SKM-1 treated with dmso at 0.1 percent for 144 hours (cell line): Measurements from ENCODE around the gene CCBE1.

Experiments
- DNase-seq: peaks from one replicate; lab custom pipeline; 2025; ENCODE audit not compliant: unreplicated experiment; lab: John Stamatoyannopoulos, UW

CCBE1 gene

GRCh38 chr18:59576541-59577385 lies 120.5 kb downstream of the CCBE1 start:
- no peak for DNase-seq

- DNase-seq: no peak
Observed at GRCh38 chr18:59575995-59576394, 121.2 kb downstream of the CCBE1 start.

- no peak for DNase-seq
Observed at GRCh38 chr18:59573962-59574361, 123.3 kb downstream of the CCBE1 start.

- DNase-seq: no peak
Observed at GRCh38 chr18:59571902-59572301, 125.3 kb downstream of the CCBE1 start.

GRCh38 chr18:59570796-59571195 lies 126.4 kb downstream of the CCBE1 start:
- no peak for DNase-seq

GRCh38 chr18:59570101-59570775 lies 127.0 kb downstream of the CCBE1 start:
- no peak for DNase-seq

GRCh38 chr18:59569390-59569791 lies 127.8 kb downstream of the CCBE1 start:
- no peak for DNase-seq

GRCh38 chr18:59567431-59567830 lies 129.8 kb downstream of the CCBE1 start:
- no peak for DNase-seq

GRCh38 chr18:59566533-59566971 lies 130.7 kb downstream of the CCBE1 start:
- DNase-seq: no peak

- no peak for DNase-seq
Observed at GRCh38 chr18:59565957-59566356, 131.3 kb downstream of the CCBE1 start.

- DNase-seq: no peak
Observed at GRCh38 chr18:59564561-59564960, 132.7 kb downstream of the CCBE1 start.

GRCh38 chr18:59563176-59563785 lies 133.9 kb downstream of the CCBE1 start:
- no peak for DNase-seq

- no peak for DNase-seq
Observed at GRCh38 chr18:59562751-59563150, 134.5 kb downstream of the CCBE1 start.

GRCh38 chr18:59561612-59562011 lies 135.6 kb downstream of the CCBE1 start:
- DNase-seq: no peak

GRCh38 chr18:59560556-59560955 lies 136.7 kb downstream of the CCBE1 start:
- DNase-seq: no peak

- DNase-seq: no peak
Observed at GRCh38 chr18:59559528-59559927, 137.7 kb downstream of the CCBE1 start.

- DNase-seq: no peak
Observed at GRCh38 chr18:59555995-59556659, 141.1 kb downstream of the CCBE1 start.

- DNase-seq: no peak
Observed at GRCh38 chr18:59554796-59555335, 142.4 kb downstream of the CCBE1 start.

- no peak for DNase-seq
Observed at GRCh38 chr18:59553273-59553870, 143.9 kb downstream of the CCBE1 start.

- peak; percentile 20 for DNase-seq
Observed at GRCh38 chr18:59551902-59552635, 145.2 kb downstream of the CCBE1 start.
